Astrocyte (in vitro differentiated cells and primary cell): Measurements from ENCODE around the gene CEP20. TPM values are rescaled to one million over a fixed set of nuclear protein-coding genes. Genes with fewer than 3 reads are reported as not detected.

Experiments
- DNase-seq: peaks from one replicate; pipeline ENCODE4 v3.0.0-alpha.2; 2010; ENCODE audit warnings: low read depth
- FAIRE-seq: peaks from 2 replicates; lab custom pipeline; 2011; peaks lifted over from hg19 to GRCh38; lab: Jason Lieb, UNC
- H2AFZ ChIP-seq: 2 replicates; pipeline ENCODE4 v1.6.0; 2012; ENCODE audit warnings: low read depth, low read length, inconsistent platforms
- H3K27ac ChIP-seq: 2 replicates; pipeline ENCODE4 v1.5.1; 2011; ENCODE audit warnings: low read depth, low read length, inconsistent platforms
- H3K27me3 ChIP-seq: 2 replicates; pipeline ENCODE4 v1.6.0; 2011; ENCODE audit warnings: low read length, inconsistent platforms; ENCODE audit not compliant: insufficient read depth
- H3K36me3 ChIP-seq: 2 replicates; pipeline ENCODE4 v1.5.1; 2011; ENCODE audit warnings: low read length, inconsistent platforms; ENCODE audit not compliant: insufficient read depth
- H3K4me1 ChIP-seq: 2 replicates; pipeline ENCODE4 v1.5.1; 2011; ENCODE audit warnings: low read length, inconsistent platforms; ENCODE audit not compliant: insufficient read depth
- H3K4me2 ChIP-seq: 2 replicates; pipeline ENCODE4 v1.6.0; 2012; ENCODE audit warnings: low read length, inconsistent platforms
- H3K4me3 ChIP-seq: 2 replicates; pipeline ENCODE4 v1.5.1; 2011; ENCODE audit warnings: low read depth, mild to moderate bottlenecking, low read length, inconsistent platforms; ENCODE audit not compliant: insufficient read depth
- H3K79me2 ChIP-seq: 2 replicates; pipeline ENCODE4 v1.6.0; 2012; ENCODE audit warnings: mild to moderate bottlenecking, low read length, inconsistent platforms; ENCODE audit not compliant: insufficient read depth
- H3K9ac ChIP-seq: 2 replicates; pipeline ENCODE4 v1.6.0; 2012; ENCODE audit warnings: mild to moderate bottlenecking, low read length, inconsistent platforms
- H3K9me3 ChIP-seq: 2 replicates; pipeline ENCODE4 v1.5.1; 2012; ENCODE audit warnings: low read depth, mild to moderate bottlenecking, low read length, inconsistent platforms; ENCODE audit not compliant: insufficient read depth
- H4K20me1 ChIP-seq: 2 replicates; pipeline ENCODE4 v1.6.0; 2012; ENCODE audit warnings: low read length, inconsistent platforms; ENCODE audit not compliant: insufficient read depth
- H3K27ac Mint-ChIP-seq: one replicate; pipeline ENCODE4 v1.8.0; 2021; ENCODE audit warnings: mild to moderate bottlenecking, mixed read lengths; ENCODE audit not compliant: unreplicated experiment
- H3K27me3 Mint-ChIP-seq: one replicate; pipeline ENCODE4 v1.8.0; 2021; ENCODE audit warnings: low read depth, mixed read lengths; ENCODE audit not compliant: unreplicated experiment
- H3K36me3 Mint-ChIP-seq: one replicate; pipeline ENCODE4 v1.8.0; 2021; ENCODE audit warnings: low read depth, mixed read lengths; ENCODE audit not compliant: unreplicated experiment
- H3K4me1 Mint-ChIP-seq: one replicate; pipeline ENCODE4 v1.8.0; 2021; ENCODE audit warnings: low read depth, mixed read lengths; ENCODE audit not compliant: unreplicated experiment
- H3K4me3 Mint-ChIP-seq: one replicate; pipeline ENCODE4 v1.8.0; 2021; ENCODE audit warnings: mild to moderate bottlenecking, moderate library complexity, mixed read lengths; ENCODE audit not compliant: unreplicated experiment
- H3K9me3 Mint-ChIP-seq: one replicate; pipeline ENCODE4 v1.8.0; 2021; ENCODE audit warnings: mild to moderate bottlenecking, mixed read lengths; ENCODE audit not compliant: unreplicated experiment
- EZH2 ChIP-seq: IDR thresholded peaks from 2 replicates; pipeline ENCODE4 v1.6.1; 2012; ENCODE audit warnings: mild to moderate bottlenecking, low read length, inconsistent platforms; ENCODE audit not compliant: insufficient read depth
- total RNA-seq: library from RNA; stranded (reverse); gene quantifications from 2 replicates; pipeline ENCODE4 v1.2.1, GENCODE V29; 2021
- TF ChIP-seq, protein P1 (sequence below): IDR thresholded peaks from 2 replicates; pipeline ENCODE4 v1.5.1; 2011; ENCODE audit warnings: low read depth, mild to moderate bottlenecking, inconsistent platforms, low read length, moderate library complexity; ENCODE audit not compliant: insufficient read depth

Gene CEP20
- total RNA-seq, 1 donor from 2014 or later: 27.5 TPM

DNA sequence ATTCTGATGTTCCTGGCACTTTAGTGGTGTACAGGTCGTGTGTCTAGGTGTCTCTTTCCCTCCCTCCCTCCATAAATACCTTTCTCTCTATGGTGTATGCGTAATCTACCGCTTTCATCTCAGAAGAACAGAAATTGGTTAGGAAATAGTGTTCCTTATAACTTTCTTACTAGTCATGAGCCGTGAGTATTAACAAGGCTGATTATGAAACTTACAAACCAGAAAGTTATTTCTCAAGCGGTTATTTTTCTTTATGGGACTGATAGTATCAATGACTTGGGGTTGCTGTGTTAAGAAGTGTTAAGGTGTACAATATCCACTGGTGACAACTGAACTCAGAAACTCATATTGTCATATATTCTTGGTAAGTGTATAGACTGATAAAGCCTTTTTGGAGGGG is 18.4 kb downstream of the CEP20 start:
- no peak overlapping the region for H3K4me3 ChIP-seq
- FAIRE-seq: no peak
- no peaks in the 10 kb centered on the region for H3K27me3 Mint-ChIP-seq

GRCh38 chr16:15866451-15866850 is 22.0 kb downstream of the CEP20 start:
- Mint-ChIP-seq H3K4me3 (no peak overlapping the region), H3K4me1 (no peaks in the 10 kb centered on the region), H3K27me3 (no peaks in the 10 kb centered on the region), H3K9me3 (no peaks in the 10 kb centered on the region), H3K27ac (no peak overlapping the region), H3K36me3 (peaks cover 3% of the 10 kb centered on the region)
- Histone ChIP-seq H3K4me1 (no peaks in the 10 kb centered on the region), H3K4me3 (no peak overlapping the region), H3K36me3 (peaks cover 20% of the 10 kb centered on the region), H3K9me3 (no peaks in the 10 kb centered on the region), H2AFZ (no peak overlapping the region), H3K27ac (no peak overlapping the region), H3K4me2 (no peak overlapping the region), H3K79me2 (no peaks in the 10 kb centered on the region), H3K9ac (no peak overlapping the region), H3K27me3 (no peaks in the 10 kb centered on the region), H4K20me1 (no peaks in the 10 kb centered on the region)
- DNase-seq (no peak), FAIRE-seq (no peak)
- no peak for TF ChIP-seq EZH2
- TF ChIP-seq, protein P1, sequence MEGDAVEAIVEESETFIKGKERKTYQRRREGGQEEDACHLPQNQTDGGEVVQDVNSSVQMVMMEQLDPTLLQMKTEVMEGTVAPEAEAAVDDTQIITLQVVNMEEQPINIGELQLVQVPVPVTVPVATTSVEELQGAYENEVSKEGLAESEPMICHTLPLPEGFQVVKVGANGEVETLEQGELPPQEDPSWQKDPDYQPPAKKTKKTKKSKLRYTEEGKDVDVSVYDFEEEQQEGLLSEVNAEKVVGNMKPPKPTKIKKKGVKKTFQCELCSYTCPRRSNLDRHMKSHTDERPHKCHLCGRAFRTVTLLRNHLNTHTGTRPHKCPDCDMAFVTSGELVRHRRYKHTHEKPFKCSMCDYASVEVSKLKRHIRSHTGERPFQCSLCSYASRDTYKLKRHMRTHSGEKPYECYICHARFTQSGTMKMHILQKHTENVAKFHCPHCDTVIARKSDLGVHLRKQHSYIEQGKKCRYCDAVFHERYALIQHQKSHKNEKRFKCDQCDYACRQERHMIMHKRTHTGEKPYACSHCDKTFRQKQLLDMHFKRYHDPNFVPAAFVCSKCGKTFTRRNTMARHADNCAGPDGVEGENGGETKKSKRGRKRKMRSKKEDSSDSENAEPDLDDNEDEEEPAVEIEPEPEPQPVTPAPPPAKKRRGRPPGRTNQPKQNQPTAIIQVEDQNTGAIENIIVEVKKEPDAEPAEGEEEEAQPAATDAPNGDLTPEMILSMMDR: no peak

More for the DNA sequence above, 18.4 kb downstream of the CEP20 start:
- Histone ChIP-seq H3K4me2 (no peak overlapping the region), H3K36me3 (peaks cover 33% of the 10 kb centered on the region), H3K27ac (no peak overlapping the region), H4K20me1 (peaks cover 3% of the 10 kb centered on the region), H3K4me1 (peaks cover 3% of the 10 kb centered on the region), H3K9me3 (no peaks in the 10 kb centered on the region), H3K9ac (no peak overlapping the region), H3K79me2 (no peaks in the 10 kb centered on the region), H2AFZ (no peak overlapping the region), H3K27me3 (no peaks in the 10 kb centered on the region)
- DNase-seq: no peak
- Mint-ChIP-seq H3K4me3 (no peak overlapping the region), H3K4me1 (no peaks in the 10 kb centered on the region), H3K9me3 (no peaks in the 10 kb centered on the region), H3K27ac (no peak overlapping the region), H3K36me3 (peaks cover 3% of the 10 kb centered on the region)
- TF ChIP-seq EZH2: no peak
- TF ChIP-seq, protein P1: no peak

- no peak overlapping the region for H3K4me3 ChIP-seq
- peak; percentile 47 for DNase-seq
- no peaks in the 10 kb centered on the region for H3K4me1 Mint-ChIP-seq
- no peaks in the 10 kb centered on the region for H3K9me3 ChIP-seq
- no peak overlapping the region for H3K27ac ChIP-seq
- H3K79me2 ChIP-seq: no peaks in the 10 kb centered on the region
- no peak overlapping the region for H3K4me2 ChIP-seq
- H3K36me3 Mint-ChIP-seq: peaks cover 3% of the 10 kb centered on the region
- H3K9ac ChIP-seq: no peak overlapping the region
- H3K4me1 ChIP-seq: no peaks in the 10 kb centered on the region
- H3K27me3 ChIP-seq: no peaks in the 10 kb centered on the region
- H3K27ac Mint-ChIP-seq: no peak overlapping the region
- H3K36me3 ChIP-seq: peaks cover 20% of the 10 kb centered on the region
- H3K9me3 Mint-ChIP-seq: no peaks in the 10 kb centered on the region
- TF ChIP-seq, protein P1: no peak
- no peak for TF ChIP-seq EZH2
- no peak overlapping the region for H2AFZ ChIP-seq
- FAIRE-seq: no peak
- H3K27me3 Mint-ChIP-seq: no peaks in the 10 kb centered on the region
- no peak overlapping the region for H3K4me3 Mint-ChIP-seq
- H4K20me1 ChIP-seq: no peaks in the 10 kb centered on the region
These were observed 22.7 kb downstream of the CEP20 start for GRCh38 chr16:15865742-15866141.
